ENCODE data around the gene COL26A1. TPM values are rescaled to one million over a fixed set of nuclear protein-coding genes. Genes with fewer than 3 reads are reported as not detected.
"Not testable (repeated sequence)": the region's sequence is repeated elsewhere in the genome, so short reads cannot be mapped to it uniquely, and the experiment has no call there.

Gene COL26A1
- polyA plus RNA-seq, 1 donor (not counting 4 experiments of a cell fraction or from before 2014, with no cell fraction given) = not detected

- no peak overlapping the region for H2AFZ ChIP-seq (ENCODE audit: control insufficient read depth, low read length)
- no peaks in the 10 kb centered on the region for H3K9me3 ChIP-seq (ENCODE audit: control insufficient read depth, low read depth, low read length)
- DNase-seq (ENCODE audit: low read depth, low spot score) = no peak
- no peak for FAIRE-seq
- no peaks in the 10 kb centered on the region for H3K27me3 ChIP-seq (ENCODE audit: control insufficient read depth, extremely low read depth, insufficient read depth, low read length)
- H3K9me1 ChIP-seq (ENCODE audit: control insufficient read depth, extremely low read depth, insufficient read depth, low read length) = no peaks in the 10 kb centered on the region
- no peaks in the 10 kb centered on the region for H4K20me1 ChIP-seq (ENCODE audit: control insufficient read depth, extremely low read depth, insufficient read depth, low read length)
- no peak overlapping the region for H3K4me3 ChIP-seq (ENCODE audit: control insufficient read depth in 2 of 3, extremely low read depth in 1 of 3, insufficient read depth in 2 of 3, low read depth in 1 of 3, low read length in 3 of 3)
- TF ChIP-seq CTCF (optimal IDR thresholded peaks at IDR 0.05 in 1 of 3, IDR thresholded peaks at IDR 0.05 in 1 of 3, conservative IDR thresholded peaks at IDR 0.05 in 1 of 3; ENCODE audit: extremely low read depth in 1 of 3, insufficient read depth in 2 of 3, low read length in 3 of 3) = no peak
- no peak for TF ChIP-seq EZH2 (IDR thresholded peaks at IDR 0.05; ENCODE audit: low read length)
- no peaks in the 10 kb centered on the region for H3K79me2 ChIP-seq (ENCODE audit: control insufficient read depth, insufficient read depth, low read length)
- dilution Hi-C loops (cut with MboI; ENCODE audit: extremely low pct_ligation_motif_present, low sequenced_read_pairs) = no loop called here
- no peak overlapping the region for H3K27ac ChIP-seq (ENCODE audit: control insufficient read depth, insufficient read depth, low read length)
- H3K9ac ChIP-seq (ENCODE audit: control insufficient read depth, extremely low read depth, insufficient read depth, low read length) = no peak overlapping the region
- H3K4me2 ChIP-seq (ENCODE audit: control insufficient read depth, extremely low read depth, insufficient read depth, low read depth, low read length) = no peak overlapping the region
- no peaks in the 10 kb centered on the region for H3K4me1 ChIP-seq (ENCODE audit: control insufficient read depth, extremely low read depth, insufficient read depth, low read length)
- no peaks in the 10 kb centered on the region for H3K36me3 ChIP-seq (ENCODE audit: control insufficient read depth in 2 of 2, extremely low read depth in 1 of 2, insufficient read depth in 2 of 2, low read length in 2 of 2)
Measured at GRCh38 chr7:101470668-101471487, 108.2 kb downstream of the COL26A1 start.

- no peak overlapping the region for H2AFZ ChIP-seq (ENCODE audit: control insufficient read depth, low read length)
- H4K20me1 ChIP-seq (ENCODE audit: control insufficient read depth, extremely low read depth, insufficient read depth, low read length) = no peaks in the 10 kb centered on the region
- H3K4me3 ChIP-seq (ENCODE audit: control insufficient read depth in 2 of 3, extremely low read depth in 1 of 3, insufficient read depth in 2 of 3, low read depth in 1 of 3, low read length in 3 of 3) = no peak overlapping the region
- no peaks in the 10 kb centered on the region for H3K4me1 ChIP-seq (ENCODE audit: control insufficient read depth, extremely low read depth, insufficient read depth, low read length)
- no peak for DNase-seq (ENCODE audit: low read depth, low spot score)
- H3K9me3 ChIP-seq (ENCODE audit: control insufficient read depth, low read depth, low read length) = no peaks in the 10 kb centered on the region
- no peaks in the 10 kb centered on the region for H3K9me1 ChIP-seq (ENCODE audit: control insufficient read depth, extremely low read depth, insufficient read depth, low read length)
- no peak for TF ChIP-seq CTCF (optimal IDR thresholded peaks at IDR 0.05 in 1 of 3, IDR thresholded peaks at IDR 0.05 in 1 of 3, conservative IDR thresholded peaks at IDR 0.05 in 1 of 3; ENCODE audit: extremely low read depth in 1 of 3, insufficient read depth in 2 of 3, low read length in 3 of 3)
- TF ChIP-seq EZH2 (IDR thresholded peaks at IDR 0.05; ENCODE audit: low read length) = no peak
- no peaks in the 10 kb centered on the region for H3K36me3 ChIP-seq (ENCODE audit: control insufficient read depth in 2 of 2, extremely low read depth in 1 of 2, insufficient read depth in 2 of 2, low read length in 2 of 2)
- H3K27me3 ChIP-seq (ENCODE audit: control insufficient read depth, extremely low read depth, insufficient read depth, low read length) = no peaks in the 10 kb centered on the region
- no peak for FAIRE-seq
- no peak overlapping the region for H3K27ac ChIP-seq (ENCODE audit: control insufficient read depth, insufficient read depth, low read length)
- no peak overlapping the region for H3K4me2 ChIP-seq (ENCODE audit: control insufficient read depth, extremely low read depth, insufficient read depth, low read depth, low read length)
- dilution Hi-C loops (cut with MboI; ENCODE audit: extremely low pct_ligation_motif_present, low sequenced_read_pairs) = no loop called here
- H3K79me2 ChIP-seq (ENCODE audit: control insufficient read depth, insufficient read depth, low read length) = no peaks in the 10 kb centered on the region
- H3K9ac ChIP-seq (ENCODE audit: control insufficient read depth, extremely low read depth, insufficient read depth, low read length) = no peak overlapping the region
Measured at GRCh38 chr7:101474178-101474577, 111.5 kb downstream of the COL26A1 start.

GRCh38 chr7:101475691-101476090 is 113.0 kb downstream of the COL26A1 start:
- H3K79me2 ChIP-seq (ENCODE audit: control insufficient read depth, insufficient read depth, low read length); H4K20me1 ChIP-seq (ENCODE audit: control insufficient read depth, extremely low read depth, insufficient read depth, low read length); H3K9ac ChIP-seq (ENCODE audit: control insufficient read depth, extremely low read depth, insufficient read depth, low read length); dilution Hi-C loops (cut with MboI; ENCODE audit: extremely low pct_ligation_motif_present, low sequenced_read_pairs); H3K9me1 ChIP-seq (ENCODE audit: control insufficient read depth, extremely low read depth, insufficient read depth, low read length); H3K27me3 ChIP-seq (ENCODE audit: control insufficient read depth, extremely low read depth, insufficient read depth, low read length); H2AFZ ChIP-seq (ENCODE audit: control insufficient read depth, low read length); FAIRE-seq; DNase-seq (ENCODE audit: low read depth, low spot score); H3K27ac ChIP-seq (ENCODE audit: control insufficient read depth, insufficient read depth, low read length); H3K4me1 ChIP-seq (ENCODE audit: control insufficient read depth, extremely low read depth, insufficient read depth, low read length); H3K4me3 ChIP-seq (ENCODE audit: control insufficient read depth in 2 of 3, extremely low read depth in 1 of 3, insufficient read depth in 2 of 3, low read depth in 1 of 3, low read length in 3 of 3); H3K36me3 ChIP-seq (ENCODE audit: control insufficient read depth in 2 of 2, extremely low read depth in 1 of 2, insufficient read depth in 2 of 2, low read length in 2 of 2); H3K9me3 ChIP-seq (ENCODE audit: control insufficient read depth, low read depth, low read length); H3K4me2 ChIP-seq (ENCODE audit: control insufficient read depth, extremely low read depth, insufficient read depth, low read depth, low read length): not testable (repeated sequence)

All from keratinocyte (primary cell).